DMS153 (cell line): ENCODE data around the gene LRIT2.

ENCODE experiments used
- DNase-seq: peaks from one replicate; lab custom pipeline; 2025; lab: John Stamatoyannopoulos, UW

LRIT2 gene

GRCh38 chr10:84205853-84206525 is 19.4 kb downstream of the LRIT2 start:
- DNase-seq, result no peak

DNA sequence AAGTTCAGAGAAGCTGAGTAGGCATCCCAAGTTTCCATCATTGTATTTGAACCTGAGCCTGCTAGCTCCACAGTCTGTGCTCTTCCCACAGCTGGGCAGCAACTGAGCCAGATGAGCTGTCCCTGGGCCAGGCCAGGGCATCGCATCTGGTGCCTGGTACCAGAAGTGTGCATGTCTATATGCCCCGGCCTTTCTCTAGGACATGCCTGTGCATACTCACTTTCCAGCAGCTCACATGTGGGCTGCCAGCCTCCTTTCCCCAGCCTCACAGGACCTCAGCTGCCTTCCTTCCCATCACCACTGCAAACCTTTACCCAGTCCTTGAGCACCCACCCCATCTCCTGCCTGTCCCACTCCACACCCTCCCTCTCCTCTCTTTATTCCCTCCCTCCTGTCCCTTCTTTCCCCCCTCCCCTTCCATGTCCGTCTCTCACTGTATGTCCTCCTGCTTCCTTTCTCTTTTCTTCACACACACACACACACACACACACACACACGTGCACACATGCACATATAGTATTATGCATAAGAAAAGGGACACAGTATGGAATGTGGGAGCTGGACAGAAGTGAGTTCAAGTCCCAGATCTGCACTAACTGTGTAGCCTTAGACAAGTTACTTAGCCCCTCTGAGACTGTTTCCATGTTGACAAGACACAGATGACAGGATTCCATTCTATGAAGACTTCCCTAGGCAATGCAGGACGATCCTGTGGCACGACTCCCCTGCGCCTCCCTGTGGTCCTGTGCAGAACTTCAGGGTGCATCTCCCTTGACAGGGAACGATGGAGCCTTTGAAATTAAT is 20.1 kb downstream of the LRIT2 start:
- DNase-seq, result peak; percentile 39

- no peak for DNase-seq
Measured at GRCh38 chr10:84204610-84205009, 20.7 kb downstream of the LRIT2 start.

DNA sequence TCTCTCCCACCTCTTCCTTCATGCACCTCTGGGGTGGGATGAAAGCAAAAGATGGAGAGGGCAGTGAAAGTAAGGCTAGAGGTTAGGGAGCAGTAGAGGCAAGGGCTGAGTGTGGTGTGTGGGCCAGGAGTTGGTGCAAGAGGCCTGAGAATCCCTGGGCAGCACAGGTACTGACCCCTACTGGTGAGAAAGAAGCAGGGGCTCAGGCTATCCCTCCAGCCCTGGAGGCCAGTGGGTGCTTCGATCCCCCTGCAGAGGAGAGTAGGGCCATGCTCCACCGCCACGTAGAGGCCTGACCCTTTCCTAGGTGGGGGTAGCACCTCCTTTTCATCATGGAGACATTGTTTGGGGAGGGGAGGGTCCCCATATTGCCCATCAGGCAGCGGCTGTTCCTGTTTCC is 21.2 kb downstream of the LRIT2 start:
- no peak for DNase-seq

DNA sequence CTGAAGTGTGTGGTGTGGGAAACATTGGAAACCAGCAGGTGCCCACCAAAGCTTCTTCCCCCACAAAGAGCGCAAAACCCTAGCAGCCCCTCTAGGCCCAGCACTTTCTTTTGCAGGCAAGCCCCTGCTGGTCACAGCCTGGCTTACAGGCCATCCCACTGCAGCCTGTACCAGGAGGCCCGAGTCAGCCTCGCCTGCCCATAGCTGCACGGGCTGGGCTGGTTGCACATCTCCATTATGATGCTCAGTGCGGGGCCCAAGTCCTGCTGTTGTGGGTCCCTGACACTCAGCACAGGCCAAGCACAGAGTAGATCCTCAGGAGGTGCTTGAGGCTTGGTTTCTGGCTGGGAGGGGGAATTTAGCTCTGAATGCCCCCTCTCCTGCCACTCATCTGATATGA is 23.0 kb downstream of the LRIT2 start:
- DNase-seq, result no peak

GRCh38 chr10:84201682-84202081 is 23.7 kb downstream of the LRIT2 start:
- no peak for DNase-seq

DNA sequence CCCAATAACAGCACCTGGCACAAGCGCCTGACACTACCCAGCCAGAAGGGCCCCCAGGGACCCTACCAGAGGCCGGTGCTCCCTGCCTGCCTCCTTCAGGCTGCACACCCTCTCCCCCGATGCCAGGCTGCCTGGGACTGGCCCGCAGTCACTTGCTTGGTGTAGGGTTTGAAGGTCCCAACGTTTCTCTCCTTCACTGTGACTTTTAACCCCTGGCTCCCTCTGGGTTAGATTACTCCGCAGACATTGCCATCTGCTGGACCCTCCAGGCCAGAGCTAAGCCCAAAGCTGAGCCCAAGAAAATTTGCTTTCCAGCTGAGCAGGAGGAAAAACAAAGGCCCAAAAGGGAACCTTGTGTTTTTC is 24.1 kb downstream of the LRIT2 start:
- no peak for DNase-seq

DNA sequence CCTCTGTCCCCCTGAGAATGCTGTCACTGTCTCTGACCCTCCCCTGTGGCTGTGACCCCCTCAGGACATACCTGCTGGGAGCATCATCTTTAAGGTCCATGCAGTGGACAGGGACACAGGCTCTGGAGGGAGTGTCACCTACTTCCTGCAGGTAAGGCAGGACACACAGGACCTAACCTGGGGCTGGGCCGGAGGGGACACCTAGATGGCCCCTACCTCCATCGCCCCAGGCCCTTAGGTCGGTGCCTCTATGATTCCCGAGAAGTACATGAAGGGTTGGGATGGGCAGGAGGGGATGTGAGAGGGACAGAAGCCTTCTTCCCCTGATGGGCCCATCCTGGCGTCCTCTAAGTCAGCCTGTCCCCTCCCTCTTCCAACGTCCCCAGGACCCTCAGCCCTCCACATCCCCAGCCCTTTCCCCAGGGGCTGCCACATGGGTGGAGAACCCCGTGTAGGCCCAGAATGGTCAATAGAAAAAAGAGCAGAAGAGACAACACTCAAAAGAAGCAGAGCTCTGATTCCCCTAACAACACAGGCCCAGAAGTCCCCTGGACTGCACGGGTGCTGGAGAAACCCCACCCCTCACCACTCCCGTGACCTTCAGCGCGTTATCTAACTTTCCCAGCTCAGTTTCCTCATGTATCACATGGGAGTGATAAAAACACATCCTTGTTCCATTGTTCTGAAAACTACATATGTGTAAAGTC is 24.7 kb downstream of the LRIT2 start:
- no peak for DNase-seq

- DNase-seq, result no peak
Measured at GRCh38 chr10:84198206-84198915, 27.0 kb downstream of the LRIT2 start.

DNA sequence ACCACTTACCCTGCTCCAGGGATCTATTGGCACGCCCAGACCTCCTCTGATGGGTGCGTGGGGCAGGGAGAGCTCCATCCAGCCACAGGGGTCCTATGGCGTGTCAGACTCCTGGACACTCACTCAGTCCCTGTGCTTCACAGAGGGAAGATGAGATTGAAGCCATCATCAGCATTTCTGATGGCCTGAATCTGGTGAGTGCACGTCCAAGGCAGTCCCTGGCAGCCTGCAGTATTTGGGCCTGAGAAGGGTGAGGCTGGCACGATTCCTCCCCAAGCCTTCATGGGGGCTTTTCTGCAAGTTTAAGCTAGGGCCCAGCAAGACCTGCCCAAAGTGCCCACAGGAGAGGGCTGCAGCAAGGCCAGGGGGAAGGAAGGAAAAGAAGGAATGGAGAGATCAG is 27.7 kb downstream of the LRIT2 start:
- DNase-seq, result no peak

- DNase-seq, result no peak
Measured at GRCh38 chr10:84196941-84197340, 28.4 kb downstream of the LRIT2 start.

- DNase-seq, result peak; percentile 80
Measured at GRCh38 chr10:84196083-84196482, 29.3 kb downstream of the LRIT2 start.

- DNase-seq, result no peak
Measured at GRCh38 chr10:84195044-84195830, 30.1 kb downstream of the LRIT2 start.

- DNase-seq, result no peak
Measured at GRCh38 chr10:84194424-84195043, 30.8 kb downstream of the LRIT2 start, which contains the start of gene CDHR1. CDHR1 (plus strand) TSS chr10:84194537; CDS start chr10:84194761, 224 bp downstream.

GRCh38 chr10:84193846-84194423 is 31.4 kb downstream of the LRIT2 start:
- DNase-seq, result no peak

- DNase-seq, result no peak
Measured at GRCh38 chr10:84193327-84193726, 32.0 kb downstream of the LRIT2 start.

DNA sequence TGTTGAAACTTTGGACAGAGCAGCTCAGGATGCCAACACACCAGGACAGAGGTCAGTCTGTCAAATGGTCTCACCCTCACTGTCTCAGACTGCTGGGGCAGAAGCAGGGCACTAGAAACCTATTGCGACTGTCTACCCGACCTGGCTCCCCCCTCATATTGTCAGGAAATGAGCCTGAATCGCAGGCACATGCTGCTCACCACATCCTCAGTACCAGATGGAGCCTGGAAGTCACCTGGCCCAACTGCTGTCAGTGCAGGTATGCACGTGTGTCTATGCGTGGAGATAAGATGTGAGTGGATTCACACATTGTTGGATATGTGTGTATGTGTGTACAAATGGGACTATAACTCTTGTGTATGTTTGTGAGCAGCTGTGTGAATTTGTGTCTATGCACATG is 34.2 kb downstream of the LRIT2 start:
- DNase-seq, result no peak

GRCh38 chr10:84190621-84191020 is 34.7 kb downstream of the LRIT2 start:
- DNase-seq, result no peak

DNA sequence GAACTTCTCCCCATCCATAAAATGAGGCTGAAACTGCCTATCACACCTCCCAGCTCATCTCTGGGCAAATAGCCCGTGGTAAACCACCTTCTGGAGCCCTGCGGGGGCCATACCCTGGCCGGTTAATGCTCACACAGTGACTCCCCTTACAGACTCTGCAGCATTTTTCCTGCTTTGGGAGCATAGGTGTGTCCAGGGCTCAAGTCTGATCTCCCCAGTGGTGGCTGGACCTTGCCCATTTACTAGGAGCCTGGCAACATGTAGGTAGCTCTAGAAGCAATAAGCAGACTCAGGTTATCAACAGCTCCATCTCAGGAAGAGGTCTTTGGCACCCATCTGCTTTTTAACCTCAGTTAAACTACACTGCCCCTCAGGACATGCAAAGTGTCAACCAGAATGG is 36.5 kb downstream of the LRIT2 start:
- no peak for DNase-seq

DNA sequence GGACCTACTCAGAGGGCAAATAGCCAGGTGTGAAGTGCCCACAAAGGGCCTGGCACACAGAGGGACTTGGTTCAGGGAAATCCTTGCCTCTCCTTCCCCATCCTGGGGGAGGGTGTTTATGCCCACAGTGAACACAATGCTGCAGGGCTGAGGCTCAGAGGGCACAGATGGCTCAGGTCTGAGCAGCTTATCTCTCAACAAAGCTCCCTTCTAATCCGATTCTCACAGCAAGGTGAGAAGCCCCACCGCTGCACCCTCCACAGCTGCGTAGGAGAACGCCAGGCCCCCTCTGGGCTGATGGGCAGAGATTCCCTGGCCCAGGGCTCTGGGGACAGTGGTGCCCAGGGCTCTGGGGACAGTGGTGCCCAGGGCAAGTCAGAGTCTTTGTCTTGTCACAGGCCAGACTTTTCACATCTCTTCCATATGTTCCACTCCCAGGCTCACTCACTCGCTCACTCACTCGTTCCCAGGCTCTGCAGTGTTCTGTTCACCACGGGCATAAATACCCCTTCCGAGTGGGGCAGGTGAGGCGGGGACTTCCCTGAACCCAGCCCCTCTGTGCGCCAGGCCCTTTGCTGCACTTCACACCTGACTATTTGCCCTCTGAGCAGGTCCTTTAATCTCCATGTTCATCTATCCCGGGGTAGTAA is 39.7 kb downstream of the LRIT2 start:
- DNase-seq, result no peak
